Loucy (cell line): ENCODE measurements around the gene PANK4.

ENCODE experiments used
- CTCF ChIP-seq: fragments of 200-600 bp; sonication (generic); conservative IDR thresholded peaks from 2 replicates; pipeline ENCODE4 v1.5.1; 2014; ENCODE audit warnings: mild to moderate bottlenecking, antibody characterized with exemption, low read length
- EZH2phosphoT487 ChIP-seq: fragments of 200-600 bp; IDR thresholded peaks from 2 replicates; pipeline ENCODE4 v1.6.1; 2018; ENCODE audit warnings: antibody characterized with exemption, mild to moderate bottlenecking, moderate library complexity, borderline replicate concordance

DNA sequence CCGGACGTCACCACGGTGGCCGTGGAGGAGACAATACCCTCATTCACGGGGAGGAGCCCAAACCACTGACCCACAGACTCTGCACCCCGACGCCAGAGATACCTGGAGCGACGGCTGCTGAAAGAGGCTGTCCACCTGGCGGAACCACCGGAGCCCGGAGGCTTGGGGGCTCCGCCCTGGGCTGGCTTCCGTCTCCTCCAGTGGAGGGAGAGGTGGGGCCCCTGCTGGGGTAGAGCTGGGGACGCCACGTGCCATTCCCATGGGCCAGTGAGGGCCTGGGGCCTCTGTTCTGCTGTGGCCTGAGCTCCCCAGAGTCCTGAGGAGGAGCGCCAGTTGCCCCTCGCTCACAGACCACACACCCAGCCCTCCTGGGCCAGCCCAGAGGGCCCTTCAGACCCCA lies 36.8 kb upstream of the PANK4 start:
- TF ChIP-seq CTCF (no peak), EZH2phosphoT487 (no peak)
